GM13976 (cell line): ENCODE data around the gene DLGAP4.
A peak's percentile ranks its signal among the peaks of the same experiment; 100 is the strongest.

Source experiments
- DNase-seq: peaks from one replicate; pipeline ENCODE4 v3.0.0; 2012; ENCODE audit warnings: low spot score
- in situ Hi-C: fragments of 300-500 bp; cut with MboI; formaldehyde crosslinking; loops from one replicate; pipeline ENCODE4 v1.12.0; 2022; ENCODE audit warnings: low sequenced_read_pairs, mixed read lengths, inconsistent platforms; ENCODE audit not compliant: unreplicated experiment
- TF ChIP-seq, protein P1 (sequence below): IDR thresholded peaks from 2 replicates; pipeline ENCODE4 v1.5.1; 2012; ENCODE audit warnings: borderline replicate concordance, mild to moderate bottlenecking; ENCODE audit not compliant: insufficient read depth; ENCODE audit errors: extremely low read depth, missing control alignments, control extremely low read depth

DLGAP4 gene

DNA sequence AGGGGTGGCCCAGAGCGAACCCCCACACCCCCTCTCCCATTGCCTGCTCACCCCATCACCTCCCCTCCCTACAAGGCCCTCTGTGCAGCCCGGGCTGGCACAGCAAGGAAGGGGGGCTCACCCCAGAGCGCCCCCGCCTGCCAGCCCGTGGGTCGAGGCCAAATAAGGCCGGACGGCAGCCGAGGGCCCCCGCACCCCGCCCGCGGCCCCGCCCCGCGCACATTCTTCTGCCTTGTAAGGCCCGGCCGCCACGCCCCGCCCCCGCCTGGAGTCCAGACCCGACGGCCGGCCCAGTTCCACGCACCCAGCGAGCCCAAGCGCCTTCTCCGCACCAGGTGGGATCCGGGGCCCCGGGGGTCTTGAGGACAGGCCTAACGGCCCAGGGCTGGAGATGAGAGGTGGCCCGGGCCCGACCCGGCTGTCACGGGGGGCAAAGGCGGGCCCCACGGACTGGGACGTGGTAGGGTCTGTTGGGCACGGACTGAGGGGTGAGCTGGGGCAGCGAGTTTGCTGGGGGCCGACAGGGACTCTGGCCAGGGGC lies 235.2 kb downstream of the DLGAP4 start, which contains the start of gene MYL9:
MYL9 (plus strand) TSS at position 293 of the 541 bp plus-strand sequence. CDS start 3,366 bp downstream, outside the sequence.
- TF ChIP-seq, protein P1, sequence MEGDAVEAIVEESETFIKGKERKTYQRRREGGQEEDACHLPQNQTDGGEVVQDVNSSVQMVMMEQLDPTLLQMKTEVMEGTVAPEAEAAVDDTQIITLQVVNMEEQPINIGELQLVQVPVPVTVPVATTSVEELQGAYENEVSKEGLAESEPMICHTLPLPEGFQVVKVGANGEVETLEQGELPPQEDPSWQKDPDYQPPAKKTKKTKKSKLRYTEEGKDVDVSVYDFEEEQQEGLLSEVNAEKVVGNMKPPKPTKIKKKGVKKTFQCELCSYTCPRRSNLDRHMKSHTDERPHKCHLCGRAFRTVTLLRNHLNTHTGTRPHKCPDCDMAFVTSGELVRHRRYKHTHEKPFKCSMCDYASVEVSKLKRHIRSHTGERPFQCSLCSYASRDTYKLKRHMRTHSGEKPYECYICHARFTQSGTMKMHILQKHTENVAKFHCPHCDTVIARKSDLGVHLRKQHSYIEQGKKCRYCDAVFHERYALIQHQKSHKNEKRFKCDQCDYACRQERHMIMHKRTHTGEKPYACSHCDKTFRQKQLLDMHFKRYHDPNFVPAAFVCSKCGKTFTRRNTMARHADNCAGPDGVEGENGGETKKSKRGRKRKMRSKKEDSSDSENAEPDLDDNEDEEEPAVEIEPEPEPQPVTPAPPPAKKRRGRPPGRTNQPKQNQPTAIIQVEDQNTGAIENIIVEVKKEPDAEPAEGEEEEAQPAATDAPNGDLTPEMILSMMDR, result no peak
- DNase-seq, result peak; percentile 84
- in situ Hi-C loops, result no loop called here

DNA sequence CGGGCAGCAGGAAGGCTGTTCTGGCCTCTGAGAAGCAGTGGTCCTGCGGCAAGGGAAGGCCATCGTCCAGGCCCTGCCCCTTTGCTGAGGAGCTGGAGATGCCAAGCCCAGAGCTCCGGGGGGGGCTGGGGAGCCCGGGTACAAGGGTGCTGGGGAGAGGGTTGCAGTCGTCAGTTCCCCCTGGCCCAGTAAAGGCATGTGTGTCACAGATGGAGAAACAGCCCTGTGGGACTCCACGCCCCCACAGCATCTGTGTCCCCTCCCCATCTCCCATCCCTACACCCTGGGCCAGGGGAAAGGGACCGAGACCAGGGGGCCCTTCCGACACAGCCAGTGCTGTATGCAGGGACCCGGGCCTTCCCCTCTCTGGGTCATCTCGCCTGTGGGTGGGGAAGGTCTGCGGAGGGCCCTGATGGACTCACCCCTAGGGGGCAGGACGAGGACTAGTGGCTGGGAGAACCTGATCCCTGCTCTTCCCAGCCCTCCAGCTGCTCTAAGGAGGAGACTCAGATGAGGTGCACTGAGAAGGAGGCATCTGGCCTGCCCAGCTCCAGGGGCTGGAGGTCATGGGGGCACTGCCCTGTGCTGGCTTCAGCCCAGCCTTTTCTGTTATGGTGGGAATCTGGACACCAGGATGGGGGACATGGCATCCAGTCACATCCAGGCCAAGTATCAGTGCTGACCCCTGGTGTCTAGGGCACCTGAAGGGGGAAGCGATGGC lies 235.8 kb downstream of the DLGAP4 start:
- in situ Hi-C loops, result no loop called here
- TF ChIP-seq, protein P1, result peak; percentile 12
- DNase-seq, result peak; percentile 57

DNA sequence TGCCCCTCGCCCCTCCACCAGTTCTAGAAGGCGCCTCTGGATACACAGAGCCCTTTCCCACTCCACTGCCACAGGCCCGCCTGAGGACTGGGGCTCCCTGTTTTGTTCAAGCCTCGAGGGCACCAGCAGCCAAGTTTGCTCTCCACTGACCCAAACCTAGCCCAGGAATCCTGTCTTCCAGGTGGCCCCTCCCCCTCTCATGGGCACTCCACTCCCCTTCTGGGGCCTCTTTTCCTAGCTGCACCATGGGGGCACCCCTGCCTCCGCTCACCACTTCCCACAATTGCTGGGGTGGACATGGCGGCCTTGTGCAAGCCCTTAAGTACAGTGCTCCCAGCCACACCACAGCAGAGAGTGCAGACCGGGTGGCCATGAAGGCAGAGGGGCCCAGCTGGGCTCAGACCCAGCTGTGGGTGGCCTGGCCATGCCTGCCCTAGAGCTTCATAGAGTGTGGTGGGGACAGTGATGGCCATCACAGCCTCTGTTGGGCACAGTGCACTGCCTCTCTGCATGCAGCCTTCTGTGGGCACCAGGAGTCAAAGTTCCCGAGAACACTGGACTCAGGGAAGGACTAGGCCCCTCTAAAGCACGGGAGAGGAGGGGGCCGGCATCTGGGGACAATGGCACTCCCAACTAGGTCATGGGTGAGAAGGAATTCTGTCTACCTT lies 236.5 kb downstream of the DLGAP4 start:
- TF ChIP-seq, protein P1, result no peak
- peak; percentile 32 for DNase-seq
- in situ Hi-C loops, result no loop called here

DNA sequence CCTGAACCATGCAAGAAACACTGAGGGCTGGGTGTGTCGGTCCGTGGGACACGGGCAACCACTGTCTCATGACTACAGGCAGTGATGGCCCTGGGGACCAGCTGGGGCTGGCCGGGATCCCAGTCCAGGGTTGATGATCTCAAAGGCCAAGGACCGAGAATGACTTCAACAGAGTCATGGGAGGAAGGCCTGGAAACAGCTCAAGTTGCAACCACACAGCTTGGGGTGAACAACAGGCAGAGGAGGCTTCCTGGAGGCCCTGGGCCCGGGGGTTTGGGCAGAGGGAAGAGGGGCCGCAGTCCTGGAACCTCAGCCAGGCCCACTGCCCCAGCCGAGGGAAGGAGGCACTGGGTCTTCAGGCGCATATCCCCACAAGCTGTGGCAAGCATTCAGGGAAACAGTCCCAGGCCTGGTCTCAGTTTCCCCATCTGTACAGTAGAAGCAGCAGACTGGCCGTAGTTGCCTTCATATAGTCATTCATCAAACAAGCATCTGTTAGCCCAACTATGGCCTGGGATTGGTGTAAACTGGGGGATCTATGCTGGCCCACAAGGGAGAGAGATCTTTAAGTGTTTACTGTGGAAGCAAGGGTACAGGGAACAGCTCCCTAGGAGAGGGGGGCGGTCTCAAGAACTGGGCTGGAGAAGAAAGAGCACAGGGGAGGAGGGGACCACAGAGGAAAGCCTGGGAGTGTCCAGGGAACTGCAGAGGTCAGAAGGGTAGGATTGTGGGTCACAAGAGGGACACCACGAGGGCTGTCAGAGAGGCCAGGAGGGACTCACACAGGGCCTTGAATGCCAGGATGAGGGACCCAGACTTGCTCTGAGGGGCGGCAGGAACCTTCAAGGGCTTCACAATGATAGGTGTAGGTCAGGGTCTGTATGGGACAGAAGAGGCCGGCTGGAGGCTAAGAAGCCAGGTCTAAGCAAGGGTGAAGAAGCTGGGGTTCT lies 237.3 kb downstream of the DLGAP4 start:
- DNase-seq, result peak; percentile 16
- in situ Hi-C loops, result no loop called here
- TF ChIP-seq, protein P1, result no peak

DNA sequence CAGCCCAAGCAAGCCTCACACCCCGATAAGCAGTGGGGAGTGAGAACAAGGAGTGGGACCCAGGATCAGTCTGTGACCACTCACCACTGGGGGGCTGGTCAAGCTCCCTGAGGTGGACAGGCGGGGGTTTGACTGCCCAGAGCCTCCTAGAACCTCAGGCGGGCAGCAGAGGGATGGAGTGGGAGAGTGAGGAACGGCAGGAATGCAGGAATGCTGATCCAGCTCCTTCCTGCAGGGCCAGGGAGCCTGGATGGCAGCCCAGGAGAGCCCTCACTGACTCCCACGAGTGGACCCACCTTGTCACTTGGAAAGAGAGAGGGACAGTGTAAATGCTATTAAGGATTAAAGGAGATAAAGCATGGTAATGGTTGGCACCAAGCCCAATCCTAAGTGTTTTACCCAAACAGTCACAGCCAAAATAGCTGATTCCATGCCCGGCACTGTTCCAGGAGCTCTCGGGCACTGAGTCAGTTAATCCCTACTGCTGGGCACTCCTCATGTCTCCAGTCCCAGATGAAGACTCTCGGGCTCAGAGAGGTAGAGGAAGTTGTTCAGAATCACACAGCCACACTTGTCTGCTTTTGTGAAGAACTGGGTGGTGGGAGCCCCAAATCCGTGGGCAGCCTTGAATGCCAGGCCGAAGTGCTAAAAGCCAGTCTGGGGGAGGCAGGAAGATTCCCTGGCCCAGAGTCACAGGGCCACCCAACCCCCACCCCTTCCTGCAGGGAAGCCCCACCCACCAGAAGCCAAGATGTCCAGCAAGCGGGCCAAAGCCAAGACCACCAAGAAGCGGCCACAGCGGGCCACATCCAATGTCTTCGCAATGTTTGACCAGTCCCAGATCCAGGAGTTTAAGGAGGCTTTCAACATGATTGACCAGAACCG lies 238.2 kb downstream of the DLGAP4 start:
- TF ChIP-seq, protein P1, result no peak
- in situ Hi-C loops, result no loop called here
- DNase-seq, result no peak
